Aorta (tissue), 5 donors: ENCODE data around the gene PIWIL4. TPM values are rescaled to one million over a fixed set of nuclear protein-coding genes. Genes with fewer than 3 reads are reported as not detected.
"Not testable (repeated sequence)": the region's sequence is repeated elsewhere in the genome, so short reads cannot be mapped to it uniquely, and the experiment has no call there.

Experiments
- ATAC-seq: fragments of 200-7000 bp; cut with Tn5 transposase; one replicate; pipeline ENCODE4 v1.9.1; 2022; ENCODE audit warnings: moderate library complexity; ENCODE audit not compliant: low FRiP score
- DNase-seq, 2 donors: peaks; one replicate each; pipeline ENCODE4 v3.0.0-alpha.2; 2020
- H3K27ac ChIP-seq, 2 donors: one replicate each; pipeline ENCODE4 v1.5.1; 2013; ENCODE audit warnings: low read length in 2 of 2, mild to moderate bottlenecking in 2 of 2, moderate library complexity in 2 of 2, control low read depth in 1 of 2, inconsistent platforms in 1 of 2, low read depth in 1 of 2
- H3K27me3 ChIP-seq, 2 donors: one replicate each; pipeline ENCODE4 v1.6.1; 2013; ENCODE audit warnings: control low read depth in 1 of 2, low read length in 1 of 2, mild to moderate bottlenecking in 1 of 2, moderate library complexity in 1 of 2; ENCODE audit not compliant: insufficient read depth in 2 of 2, control insufficient read depth in 1 of 2
- H3K36me3 ChIP-seq, 2 donors: one replicate each; pipeline ENCODE4 v1.6.1; 2013; ENCODE audit warnings: control low read depth in 1 of 2, low read length in 1 of 2, mild to moderate bottlenecking in 1 of 2; ENCODE audit not compliant: insufficient read depth in 2 of 2, control insufficient read depth in 1 of 2
- H3K4me1 ChIP-seq, 2 donors: one replicate each; pipeline ENCODE4 v1.6.1; 2013; ENCODE audit warnings: low read length in 2 of 2, control low read depth in 1 of 2, mild to moderate bottlenecking in 1 of 2, moderate library complexity in 1 of 2; ENCODE audit not compliant: insufficient read depth in 2 of 2, control insufficient read depth in 1 of 2
- H3K4me3 ChIP-seq, 2 donors: one replicate each; pipeline ENCODE4 v1.5.1; 2013; ENCODE audit warnings: low read length in 2 of 2, control low read depth in 1 of 2, mild to moderate bottlenecking in 1 of 2
- H3K9me3 ChIP-seq: one replicate; pipeline ENCODE4 v1.6.1; 2013; ENCODE audit warnings: mild to moderate bottlenecking, low read length; ENCODE audit not compliant: control insufficient read depth
- WGBS, 2 donors: extraction: QIAGEN DNeasy Blood & Tissue Kit; methylation state at CpG; one replicate each; pipeline ENCODE4 v1.1.7; 2013; 5-methylcytosine and 5-hydroxymethylcytosine counted together
- intact Hi-C, 2 donors: fragments of 100-400 bp; cut with DNase I; formaldehyde crosslinking; loops; one replicate each; pipeline versions ENCODE4 v1.14.2 to v1.15.0; 2022
- polyA plus RNA-seq, 2 donors: library from polyadenylated mRNA; stranded (reverse); fragments of 200-250 nt; gene quantifications; one replicate each; pipeline ENCODE4 v1.2.3, GENCODE V29; 2013
- total RNA-seq, 2 donors: library from RNA; stranded (reverse); fragmentation: NEBNext Ultra II Directional; extraction: Animal tissue kit (Norgen Biotek cat#: 25700); gene quantifications; one replicate each; pipeline ENCODE4 v1.2.1, GENCODE V29; 2021
- donor health status: healthy with polysubstance abuse.
- donor health status: Bipolar disorder and iron deficiency.
- donor health status: DM: no; HTN: no; CAD: no.
- donor health status: DM: no; HTN: no; CAD: no.
- donor health status: DM: yes; HTN: yes; CAD: no.

Gene PIWIL4
- total and polyA plus RNA-seq, 4 donors: 2.8 to 12.9 (median 5.7) TPM

- Histone ChIP-seq H3K4me3 (no peak overlapping the region), H3K27ac (no peak overlapping the region), H3K9me3 (no peaks in the 10 kb centered on the region), H3K36me3 (no peaks in the 10 kb centered on the region), H3K4me1 (peaks cover 0 to 12% of the 10 kb centered on the region in 2 donors), H3K27me3 (no peaks in the 10 kb centered on the region)
- intact Hi-C loops: no loop called here
- 96 to 100% methylated on average over 1 of the region's 1 CpG for WGBS, 2 donors
- ATAC-seq: no peak
- no peak for DNase-seq
Measured at GRCh38 chr11:94558468-94558867, 8.7 kb upstream of the PIWIL4 start.

GRCh38 chr11:94558932-94559331 is 8.2 kb upstream of the PIWIL4 start:
- ATAC-seq: no peak
- Histone ChIP-seq H3K4me1 (peaks cover 0 to 12% of the 10 kb centered on the region in 2 donors), H3K4me3 (no peak overlapping the region), H3K36me3 (no peaks in the 10 kb centered on the region), H3K27ac (no peak overlapping the region), H3K9me3 (no peaks in the 10 kb centered on the region), H3K27me3 (no peaks in the 10 kb centered on the region)
- DNase-seq: no peak
- WGBS, 2 donors: 97 to 98% methylated on average over 4 of the region's 4 CpGs
- intact Hi-C loops: no loop called here

- DNase-seq (no peak), ATAC-seq (no peak)
- no peaks in the 10 kb centered on the region for H3K9me3 ChIP-seq
- intact Hi-C loops: no loop called here
- no peak overlapping the region for H3K27ac ChIP-seq
- H3K4me1 ChIP-seq: peaks cover 0 to 12% of the 10 kb centered on the region in 2 donors
- H3K4me3 ChIP-seq: no peak overlapping the region
- no peaks in the 10 kb centered on the region for H3K27me3 ChIP-seq
- WGBS, 2 donors: 81 to 85% methylated on average over 2 of the region's 2 CpGs
- H3K36me3 ChIP-seq: no peaks in the 10 kb centered on the region
Measured at GRCh38 chr11:94559361-94559760, 7.8 kb upstream of the PIWIL4 start.

GRCh38 chr11:94560834-94561233 is 6.3 kb upstream of the PIWIL4 start:
- intact Hi-C loops: loop anchor here in 1 of 2 donors (5.0 kb wide), 1 partner anchor 44 kb away; no protein-coding TSS in a partner anchor
- no peak overlapping the region for H3K4me3 ChIP-seq
- H3K36me3 ChIP-seq: no peaks in the 10 kb centered on the region
- no peaks in the 10 kb centered on the region for H3K9me3 ChIP-seq
- DNase-seq (no peak), ATAC-seq (no peak)
- H3K4me1 ChIP-seq: peaks cover 0 to 9% of the 10 kb centered on the region in 2 donors
- no peaks in the 10 kb centered on the region for H3K27me3 ChIP-seq
- H3K27ac ChIP-seq: no peak overlapping the region
- WGBS, 2 donors: 94 to 97% methylated on average over 3 of the region's 3 CpGs

- Histone ChIP-seq H3K27me3 (no peaks in the 10 kb centered on the region), H3K4me3 (no peak overlapping the region), H3K27ac (no peak overlapping the region), H3K36me3 (no peaks in the 10 kb centered on the region), H3K9me3 (no peaks in the 10 kb centered on the region), H3K4me1 (peaks cover 0 to 5% of the 10 kb centered on the region in 2 donors)
- intact Hi-C loops: loop anchor here (2.0 to 5.0 kb wide), 2 partner anchors 45 to 46 kb away; no protein-coding TSS in a partner anchor
- WGBS, 2 donors: 18 to 24% methylated on average over 4 of the region's 4 CpGs
- no peak for DNase-seq
- peak; percentile 92 for ATAC-seq
Measured at GRCh38 chr11:94563176-94563847, 3.9 kb upstream of the PIWIL4 start.

- H3K36me3 ChIP-seq: no peaks in the 10 kb centered on the region
- 62 to 63% methylated on average over 8 of the region's 8 CpGs for WGBS, 2 donors
- no peaks in the 10 kb centered on the region for H3K9me3 ChIP-seq
- H3K27me3 ChIP-seq: no peaks in the 10 kb centered on the region
- peaks cover 0 to 5% of the 10 kb centered on the region in 2 donors for H3K4me1 ChIP-seq
- peak; percentile 16 for ATAC-seq
- intact Hi-C loops: loop anchor here (2.0 to 5.0 kb wide), 2 partner anchors 45 to 47 kb away; no protein-coding TSS in a partner anchor
- H3K4me3 ChIP-seq: no peak overlapping the region
- DNase-seq: no peak
- no peak overlapping the region for H3K27ac ChIP-seq
Measured at GRCh38 chr11:94563848-94564467, 3.2 kb upstream of the PIWIL4 start.

GRCh38 chr11:94568200-94568599 is 1.0 kb downstream of the PIWIL4 start:
- Histone ChIP-seq H3K27me3 (no peaks in the 10 kb centered on the region), H3K27ac (no peak overlapping the region), H3K9me3 (no peaks in the 10 kb centered on the region), H3K36me3 (no peaks in the 10 kb centered on the region), H3K4me3 (no peak overlapping the region), H3K4me1 (peaks cover 0 to under 1% of the 10 kb centered on the region in 2 donors)
- 89 to 95% methylated on average over 5 of the region's 5 CpGs for WGBS, 2 donors
- intact Hi-C loops: no loop called here
- no peak for ATAC-seq
- DNase-seq: no peak

GRCh38 chr11:94568717-94569116 is 1.5 kb downstream of the PIWIL4 start:
- Histone ChIP-seq H3K4me1 (no peaks in the 10 kb centered on the region), H3K9me3 (no peaks in the 10 kb centered on the region), H3K4me3 (no peak overlapping the region), H3K27ac (no peak overlapping the region), H3K27me3 (no peaks in the 10 kb centered on the region), H3K36me3 (no peaks in the 10 kb centered on the region)
- ATAC-seq (no peak), DNase-seq (no peak)
- intact Hi-C loops: no loop called here
- 93 to 95% methylated on average over 4 of the region's 4 CpGs for WGBS, 2 donors

- H3K27ac ChIP-seq, intact Hi-C loops, H3K4me3 ChIP-seq, H3K4me1 ChIP-seq, H3K27me3 ChIP-seq, H3K9me3 ChIP-seq, ATAC-seq, H3K36me3 ChIP-seq, DNase-seq: not testable (repeated sequence)
- 47 to 92% methylated on average over 2 of the region's 2 CpGs for WGBS, 2 donors
Measured at GRCh38 chr11:94572975-94573374, 5.8 kb downstream of the PIWIL4 start.
